HFF-Myc (cell line): Measurements from ENCODE around the gene MICAL2.

ENCODE experiments used
- DNase-seq: peaks from one replicate; pipeline ENCODE4 v3.0.0-alpha.2; 2011; ENCODE audit warnings: low read depth; ENCODE audit errors: extremely low read depth
- H3K4me3 ChIP-seq: replicated peaks from 2 replicates; pipeline ENCODE4 v1.5.1; 2011; ENCODE audit warnings: low read depth, mild to moderate bottlenecking, control low read depth, low read length
- CTCF ChIP-seq: IDR thresholded peaks from 2 replicates; pipeline ENCODE4 v1.5.1; 2012; ENCODE audit warnings: mild to moderate bottlenecking, low read depth, low read length, control low read depth; ENCODE audit errors: missing control alignments

MICAL2 gene

DNA sequence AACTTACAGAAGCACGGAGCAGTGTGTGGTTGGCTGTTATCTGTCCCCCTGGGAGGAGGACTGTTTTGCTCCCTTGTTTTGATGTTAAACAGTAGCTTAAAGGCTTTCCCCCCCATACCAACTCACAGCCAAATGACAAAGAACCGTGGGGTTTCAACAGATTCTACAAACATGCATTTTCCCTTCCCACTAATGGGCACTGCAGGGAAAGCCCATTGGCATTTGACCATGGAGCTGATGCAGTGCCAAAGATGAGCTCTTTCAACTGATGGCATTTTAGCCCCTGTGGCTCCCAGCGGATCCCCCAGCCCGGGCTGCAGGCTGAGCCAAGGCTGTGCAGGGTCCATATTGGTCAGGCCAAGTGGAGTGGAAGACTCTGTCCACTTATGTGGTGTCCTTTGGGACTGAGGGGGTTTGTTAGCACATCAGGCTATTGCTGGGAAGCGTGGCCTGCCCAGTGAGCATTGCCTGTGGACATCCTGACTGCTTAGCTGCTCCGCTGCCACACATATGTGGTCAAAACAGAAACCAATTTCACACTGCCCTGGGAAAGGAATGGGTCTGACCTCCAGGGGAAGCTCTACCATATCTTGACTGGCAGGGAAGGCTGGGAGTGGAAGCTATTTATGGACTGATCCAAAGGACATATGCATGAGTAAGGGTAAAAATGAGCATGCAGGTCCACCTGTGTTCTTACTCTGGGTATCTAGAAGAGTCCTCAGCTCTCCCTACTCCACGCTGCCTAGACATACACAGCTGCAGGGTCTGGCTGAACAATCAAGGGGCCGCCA, 150.5 kb downstream of the MICAL2 start:
- no peak overlapping the region for H3K4me3 ChIP-seq
- no peak for DNase-seq
- TF ChIP-seq CTCF = no peak

GRCh38 chr11:12261551-12261950, 151.2 kb downstream of the MICAL2 start:
- no peak for TF ChIP-seq CTCF
- DNase-seq = no peak
- no peak overlapping the region for H3K4me3 ChIP-seq

DNA sequence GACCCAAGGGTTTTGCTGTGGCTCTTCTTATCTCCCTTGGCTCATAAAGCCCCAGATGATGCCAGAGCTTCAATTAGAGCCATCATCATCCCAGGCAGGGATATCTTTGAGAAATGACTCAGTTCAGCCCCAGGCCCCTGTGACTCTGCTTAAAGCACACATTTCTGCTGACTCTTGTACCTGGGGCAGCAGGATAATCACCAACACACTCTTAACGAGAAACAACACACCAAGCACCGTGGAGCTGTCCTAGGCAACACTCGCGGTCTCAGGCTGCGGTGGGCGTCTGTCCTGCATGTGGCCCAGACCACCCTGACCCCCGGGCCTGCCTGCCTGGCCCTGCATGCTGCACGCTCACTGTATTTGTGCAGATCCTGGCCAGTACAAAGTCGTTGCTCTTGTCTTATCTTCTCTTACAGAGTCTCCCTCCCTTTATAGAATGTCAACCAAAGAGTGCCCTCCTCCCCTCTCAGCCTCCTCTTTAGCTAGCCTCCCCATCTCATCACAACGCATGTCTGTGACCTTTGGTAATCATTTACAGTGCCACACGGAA, 152.8 kb downstream of the MICAL2 start:
- H3K4me3 ChIP-seq = no peak overlapping the region
- no peak for TF ChIP-seq CTCF
- no peak for DNase-seq

DNA sequence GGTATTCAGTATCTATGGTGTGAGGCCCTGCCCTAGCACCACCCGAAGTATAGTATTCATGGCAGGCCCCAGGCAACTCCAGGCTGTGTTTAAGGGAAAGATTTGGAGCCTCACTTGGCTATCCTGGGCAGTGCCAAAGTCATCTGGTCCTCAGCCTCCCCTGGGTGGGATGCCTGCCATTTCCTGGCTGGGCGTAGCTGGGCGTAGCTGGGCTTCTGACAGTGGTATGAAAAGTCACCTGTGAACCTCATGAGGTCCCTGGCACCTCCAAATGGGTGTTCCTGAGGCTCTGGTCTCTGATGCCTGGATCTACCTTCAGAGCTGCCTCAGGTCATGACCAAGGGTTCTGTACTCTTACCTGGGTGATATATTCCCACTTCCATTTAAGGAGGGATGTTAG, 154.0 kb downstream of the MICAL2 start:
- TF ChIP-seq CTCF = no peak
- no peak overlapping the region for H3K4me3 ChIP-seq
- no peak for DNase-seq

DNA sequence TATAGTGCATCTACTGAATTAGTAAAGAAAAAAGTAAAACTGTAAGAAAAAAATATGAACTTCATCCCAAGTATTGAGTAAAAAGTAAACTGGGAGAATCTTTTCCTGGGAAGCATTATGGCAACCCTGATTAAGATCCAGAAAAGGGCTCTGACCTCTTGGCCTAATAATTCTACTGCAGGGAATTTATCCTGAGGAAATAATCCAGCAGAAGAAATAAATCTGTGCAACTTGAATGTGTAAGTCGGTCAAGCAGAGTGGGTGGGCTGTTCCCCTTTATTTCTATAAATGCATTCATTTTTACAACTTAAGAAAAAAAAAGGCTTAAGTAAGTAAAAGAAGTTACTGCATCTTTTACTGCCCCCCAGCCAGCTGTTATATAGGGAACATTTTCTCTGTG, 155.7 kb downstream of the MICAL2 start:
- TF ChIP-seq CTCF = no peak
- no peak overlapping the region for H3K4me3 ChIP-seq
- DNase-seq = no peak

DNA sequence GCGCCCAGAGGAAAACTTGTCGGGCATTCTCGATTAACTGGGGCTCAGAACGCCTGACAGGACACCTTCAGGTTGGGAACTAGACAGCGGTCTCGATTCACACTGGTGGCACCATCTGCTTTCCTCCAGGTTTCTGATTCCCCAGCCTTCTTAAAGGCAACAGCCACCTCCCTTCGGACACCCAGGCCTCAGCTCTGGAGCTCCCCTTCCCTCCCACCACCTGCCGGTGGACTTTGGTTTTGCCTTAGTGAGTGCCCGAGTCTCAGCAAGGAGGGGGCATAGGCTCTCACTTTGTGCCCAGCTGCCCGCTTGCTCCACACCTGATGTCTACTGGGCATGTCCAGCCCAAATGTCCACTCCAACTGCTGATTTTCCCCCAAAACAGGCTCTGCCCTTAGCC, 156.6 kb downstream of the MICAL2 start:
- no peak for DNase-seq
- TF ChIP-seq CTCF = no peak
- no peak overlapping the region for H3K4me3 ChIP-seq

- DNase-seq = no peak
- no peak overlapping the region for H3K4me3 ChIP-seq
- no peak for TF ChIP-seq CTCF
Measured at GRCh38 chr11:12267921-12268320, 157.5 kb downstream of the MICAL2 start.
